HL-60/S4 (cell line): ENCODE results near the gene PDGFA.

ENCODE experiments used
- in situ Hi-C: fragments of 300-500 bp; cut with MboI; formaldehyde crosslinking; loops from 2 replicates; pipeline ENCODE4 v1.14.3; 2022; ENCODE audit warnings: low sequenced_read_pairs

Gene PDGFA

GRCh38 chr7:463362-463781 is 56.3 kb downstream of the PDGFA start:
- in situ Hi-C loops: no loop called here

GRCh38 chr7:462173-463103 is 57.2 kb downstream of the PDGFA start:
- in situ Hi-C loops: no loop called here

GRCh38 chr7:461453-462172 is 58.0 kb downstream of the PDGFA start:
- in situ Hi-C loops: no loop called here

- in situ Hi-C loops: no loop called here
Measured at GRCh38 chr7:461117-461452, 58.6 kb downstream of the PDGFA start.

- in situ Hi-C loops: no loop called here
Measured at GRCh38 chr7:460374-461116, 59.1 kb downstream of the PDGFA start.

- in situ Hi-C loops: no loop called here
Measured at GRCh38 chr7:459584-460373, 59.9 kb downstream of the PDGFA start.

- in situ Hi-C loops: no loop called here
Measured at GRCh38 chr7:458511-459245, 61.0 kb downstream of the PDGFA start.

- in situ Hi-C loops: no loop called here
Measured at GRCh38 chr7:457814-458510, 61.7 kb downstream of the PDGFA start.

- in situ Hi-C loops: no loop called here
Measured at GRCh38 chr7:455110-455928, 64.3 kb downstream of the PDGFA start.

GRCh38 chr7:454356-455109 is 65.1 kb downstream of the PDGFA start:
- in situ Hi-C loops: no loop called here

- in situ Hi-C loops: no loop called here
Measured at GRCh38 chr7:453597-454306, 65.9 kb downstream of the PDGFA start.

- in situ Hi-C loops: no loop called here
Measured at GRCh38 chr7:452791-453455, 66.7 kb downstream of the PDGFA start.

GRCh38 chr7:452226-452751 is 67.4 kb downstream of the PDGFA start:
- in situ Hi-C loops: no loop called here

GRCh38 chr7:451255-452225 is 68.1 kb downstream of the PDGFA start:
- in situ Hi-C loops: no loop called here

GRCh38 chr7:450741-451140 is 68.9 kb downstream of the PDGFA start:
- in situ Hi-C loops: no loop called here
